Left ventricle myocardium inferior (tissue), 1 donor: Measurements from ENCODE around the gene TATDN2. TPM values are rescaled to one million over a fixed set of nuclear protein-coding genes. Genes with fewer than 3 reads are reported as not detected.

Source experiments
- DNase-seq: peaks from one replicate; pipeline ENCODE4 v3.0.0-alpha.2; 2020
- H3K27ac ChIP-seq: fragments of 200-600 bp; replicated peaks from 2 replicates; pipeline ENCODE4 v1.8.0; 2021
- H3K27me3 ChIP-seq: fragments of 200-600 bp; 2 replicates; pipeline ENCODE4 v1.8.0; 2021; ENCODE audit warnings: low read depth
- H3K36me3 ChIP-seq: fragments of 200-600 bp; 2 replicates; pipeline ENCODE4 v1.8.0; 2021
- H3K4me1 ChIP-seq: fragments of 200-600 bp; 2 replicates; pipeline ENCODE4 v1.8.0; 2021
- H3K4me3 ChIP-seq: fragments of 200-600 bp; 2 replicates; pipeline ENCODE4 v1.8.0; 2021; ENCODE audit warnings: mild to moderate bottlenecking, moderate library complexity
- H3K9me3 ChIP-seq: fragments of 200-600 bp; replicated peaks from 2 replicates; pipeline ENCODE4 v1.8.0; 2021
- intact Hi-C: fragments of 100-400 bp; cut with micrococcal nuclease; formaldehyde crosslinking; loops from one replicate; pipeline ENCODE4 v1.11.0; 2022
- long read RNA-seq: library from polyadenylated mRNA; unstranded; transcript quantifications from one replicate; pipeline ENCODE4 v2.0.0, GENCODE V29; 2021
- total RNA-seq: library from RNA; stranded (reverse); fragmentation: NEBNext Ultra II Directional; extraction: Animal tissue kit (Norgen Biotek cat#: 25700); gene quantifications from one replicate; pipeline ENCODE4 v1.2.1, GENCODE V29; 2021
- TF ChIP-seq, protein P1 (sequence below): fragments of 200-600 bp; IDR thresholded peaks from 2 replicates; pipeline ENCODE4 v1.8.0; 2021; ENCODE audit warnings: antibody characterized with exemption, mild to moderate bottlenecking, borderline replicate concordance
- donor health status: DM: no; HTN: yes; CAD: no; lungs with severe emphysema.

TATDN2 gene, protein sequence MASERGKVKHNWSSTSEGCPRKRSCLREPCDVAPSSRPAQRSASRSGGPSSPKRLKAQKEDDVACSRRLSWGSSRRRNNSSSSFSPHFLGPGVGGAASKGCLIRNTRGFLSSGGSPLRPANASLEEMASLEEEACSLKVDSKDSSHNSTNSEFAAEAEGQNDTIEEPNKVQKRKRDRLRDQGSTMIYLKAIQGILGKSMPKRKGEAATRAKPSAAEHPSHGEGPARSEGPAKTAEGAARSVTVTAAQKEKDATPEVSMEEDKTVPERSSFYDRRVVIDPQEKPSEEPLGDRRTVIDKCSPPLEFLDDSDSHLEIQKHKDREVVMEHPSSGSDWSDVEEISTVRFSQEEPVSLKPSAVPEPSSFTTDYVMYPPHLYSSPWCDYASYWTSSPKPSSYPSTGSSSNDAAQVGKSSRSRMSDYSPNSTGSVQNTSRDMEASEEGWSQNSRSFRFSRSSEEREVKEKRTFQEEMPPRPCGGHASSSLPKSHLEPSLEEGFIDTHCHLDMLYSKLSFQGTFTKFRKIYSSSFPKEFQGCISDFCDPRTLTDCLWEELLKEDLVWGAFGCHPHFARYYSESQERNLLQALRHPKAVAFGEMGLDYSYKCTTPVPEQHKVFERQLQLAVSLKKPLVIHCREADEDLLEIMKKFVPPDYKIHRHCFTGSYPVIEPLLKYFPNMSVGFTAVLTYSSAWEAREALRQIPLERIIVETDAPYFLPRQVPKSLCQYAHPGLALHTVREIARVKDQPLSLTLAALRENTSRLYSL
- 15.8 TPM for total RNA-seq
- long read RNA-seq, partial matches to known transcripts = 6 of 6 reads
- long read RNA-seq, other reads (novel, unspliced or antisense) = 0 of 6 reads

DNA sequence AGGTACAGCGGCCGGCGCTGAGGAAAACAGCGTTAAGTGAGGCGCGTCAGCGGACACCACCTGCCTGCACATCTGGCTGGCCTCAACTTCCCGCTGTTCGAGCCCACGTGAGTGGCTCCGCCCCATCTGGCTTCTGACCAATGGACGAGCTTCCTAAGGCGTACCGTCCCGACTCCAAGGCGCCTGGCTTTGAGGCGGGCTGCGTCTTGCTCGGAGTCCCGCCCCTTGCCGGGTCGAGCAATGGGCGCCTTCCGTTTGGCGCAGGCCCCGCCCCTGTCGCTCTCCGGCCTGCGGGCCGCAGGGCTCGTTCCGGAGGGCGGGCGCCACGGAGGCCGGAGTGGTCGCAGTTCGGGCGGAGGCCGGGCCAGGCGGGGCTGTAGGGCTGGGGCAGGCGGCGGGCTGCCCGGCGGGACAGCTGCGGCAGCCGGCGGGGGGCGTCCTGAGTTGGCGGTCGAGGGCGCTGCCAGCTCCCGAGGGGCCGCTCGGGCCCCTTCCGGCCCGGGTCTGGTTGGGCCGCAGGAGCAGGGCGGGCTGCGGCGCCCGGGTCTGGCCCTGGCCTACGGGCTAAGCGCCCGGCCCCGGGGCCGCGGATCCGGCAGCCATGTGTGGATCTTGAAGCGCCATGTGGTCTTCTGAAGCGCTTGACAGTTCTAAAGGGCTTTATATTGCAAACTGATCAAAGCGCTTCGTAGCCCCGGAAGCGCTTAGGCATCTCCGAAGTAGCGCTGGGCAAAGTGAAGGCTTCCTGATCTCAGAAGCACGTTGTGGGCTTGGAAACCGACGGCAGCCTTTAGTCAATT lies at the start of gene TATDN2:
TATDN2 (plus strand) TSS at position 276 of the 800 bp plus-strand sequence. CDS start 742 bp downstream, outside the sequence.
- peak; percentile 98 for DNase-seq
- H3K4me3 ChIP-seq = peak within 1 kb of the TSS; percentile 83
- intact Hi-C loops = no loop called here
- TF ChIP-seq, protein P1, sequence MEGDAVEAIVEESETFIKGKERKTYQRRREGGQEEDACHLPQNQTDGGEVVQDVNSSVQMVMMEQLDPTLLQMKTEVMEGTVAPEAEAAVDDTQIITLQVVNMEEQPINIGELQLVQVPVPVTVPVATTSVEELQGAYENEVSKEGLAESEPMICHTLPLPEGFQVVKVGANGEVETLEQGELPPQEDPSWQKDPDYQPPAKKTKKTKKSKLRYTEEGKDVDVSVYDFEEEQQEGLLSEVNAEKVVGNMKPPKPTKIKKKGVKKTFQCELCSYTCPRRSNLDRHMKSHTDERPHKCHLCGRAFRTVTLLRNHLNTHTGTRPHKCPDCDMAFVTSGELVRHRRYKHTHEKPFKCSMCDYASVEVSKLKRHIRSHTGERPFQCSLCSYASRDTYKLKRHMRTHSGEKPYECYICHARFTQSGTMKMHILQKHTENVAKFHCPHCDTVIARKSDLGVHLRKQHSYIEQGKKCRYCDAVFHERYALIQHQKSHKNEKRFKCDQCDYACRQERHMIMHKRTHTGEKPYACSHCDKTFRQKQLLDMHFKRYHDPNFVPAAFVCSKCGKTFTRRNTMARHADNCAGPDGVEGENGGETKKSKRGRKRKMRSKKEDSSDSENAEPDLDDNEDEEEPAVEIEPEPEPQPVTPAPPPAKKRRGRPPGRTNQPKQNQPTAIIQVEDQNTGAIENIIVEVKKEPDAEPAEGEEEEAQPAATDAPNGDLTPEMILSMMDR = peak; percentile 19
- peaks cover 38% of the 10 kb centered on the region for H3K4me1 ChIP-seq
- H3K36me3 ChIP-seq = peaks cover 17% of the 10 kb centered on the region
- no peaks in the 10 kb centered on the region for H3K27me3 ChIP-seq
- H3K27ac ChIP-seq = peak within 1 kb of the TSS; percentile 91
- peaks cover 22% of the 10 kb centered on the region for H3K9me3 ChIP-seq

DNA sequence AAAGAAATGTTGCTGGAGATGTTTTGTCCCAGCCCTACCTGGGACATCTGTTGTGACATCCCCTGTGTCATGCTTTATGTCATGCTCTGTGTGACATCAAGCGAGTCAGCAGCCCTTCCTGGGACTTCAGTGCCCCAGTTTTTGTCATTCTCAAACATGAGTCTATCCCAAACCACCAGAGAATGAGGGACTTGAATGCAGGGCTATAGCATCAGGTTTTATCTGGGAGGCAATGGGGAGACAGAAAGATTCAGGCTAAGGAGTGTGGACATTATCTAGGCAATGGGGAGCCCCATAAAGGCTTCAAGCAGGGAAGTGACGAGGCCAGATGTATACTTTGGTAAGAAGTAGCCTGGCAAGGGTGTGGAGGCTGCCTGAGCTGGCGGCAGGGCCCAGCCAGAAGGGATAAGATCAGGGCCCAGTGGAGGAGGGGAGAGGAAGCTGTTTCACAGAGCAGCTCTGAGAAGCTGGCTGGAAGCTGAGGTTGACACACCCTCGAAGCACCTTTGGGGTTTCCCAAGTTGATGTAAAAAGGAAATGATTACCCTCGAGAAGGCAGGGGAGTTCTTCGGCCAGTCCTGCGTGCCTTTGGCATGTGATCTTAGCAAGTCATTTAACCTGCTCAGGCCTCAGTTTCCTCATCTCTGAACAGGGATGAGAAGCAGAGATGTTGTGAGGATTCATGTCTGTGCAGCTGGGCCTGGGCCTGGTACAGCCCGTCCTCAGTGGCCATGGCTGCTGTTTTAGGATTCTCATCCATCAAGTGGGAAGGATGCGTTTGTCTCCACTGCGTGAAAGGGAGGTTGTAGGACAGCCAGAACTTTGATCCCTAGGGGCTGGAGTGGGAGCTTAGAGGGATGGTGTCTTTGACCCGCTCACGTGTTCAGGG lies 49.3 kb upstream of the TATDN2 start:
- H3K9me3 ChIP-seq = no peaks in the 10 kb centered on the region
- peaks cover 11% of the 10 kb centered on the region for H3K36me3 ChIP-seq
- peak overlapping the region; percentile 3 for H3K27ac ChIP-seq
- TF ChIP-seq, protein P1 = no peak
- no peak overlapping the region for H3K4me3 ChIP-seq
- H3K4me1 ChIP-seq = peaks cover 35% of the 10 kb centered on the region
- intact Hi-C loops = no loop called here
- H3K27me3 ChIP-seq = no peaks in the 10 kb centered on the region
- DNase-seq = no peak

DNA sequence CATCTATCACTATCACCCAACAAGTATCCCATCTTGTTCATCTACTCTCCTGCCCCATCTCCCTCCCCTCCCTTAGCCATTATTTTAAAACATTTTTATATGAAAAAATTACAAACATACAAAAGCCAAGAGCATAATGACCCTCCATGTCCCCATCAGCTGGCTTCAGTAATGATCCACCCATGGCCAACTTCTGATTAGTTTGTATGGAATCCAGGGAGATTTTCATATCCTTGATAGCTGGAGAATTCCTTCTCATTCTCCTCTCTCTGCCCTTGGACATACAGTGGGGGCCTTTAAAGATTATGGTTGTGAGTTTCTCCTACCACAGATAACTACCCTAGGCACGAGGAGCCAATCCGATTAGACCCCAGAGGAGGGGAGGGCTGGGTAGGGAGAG lies 43.3 kb upstream of the TATDN2 start:
- no peak overlapping the region for H3K27ac ChIP-seq
- DNase-seq = no peak
- peaks cover 11% of the 10 kb centered on the region for H3K36me3 ChIP-seq
- H3K4me1 ChIP-seq = no peaks in the 10 kb centered on the region
- intact Hi-C loops = no loop called here
- no peaks in the 10 kb centered on the region for H3K27me3 ChIP-seq
- H3K4me3 ChIP-seq = no peak overlapping the region
- TF ChIP-seq, protein P1 = no peak
- no peaks in the 10 kb centered on the region for H3K9me3 ChIP-seq

DNA sequence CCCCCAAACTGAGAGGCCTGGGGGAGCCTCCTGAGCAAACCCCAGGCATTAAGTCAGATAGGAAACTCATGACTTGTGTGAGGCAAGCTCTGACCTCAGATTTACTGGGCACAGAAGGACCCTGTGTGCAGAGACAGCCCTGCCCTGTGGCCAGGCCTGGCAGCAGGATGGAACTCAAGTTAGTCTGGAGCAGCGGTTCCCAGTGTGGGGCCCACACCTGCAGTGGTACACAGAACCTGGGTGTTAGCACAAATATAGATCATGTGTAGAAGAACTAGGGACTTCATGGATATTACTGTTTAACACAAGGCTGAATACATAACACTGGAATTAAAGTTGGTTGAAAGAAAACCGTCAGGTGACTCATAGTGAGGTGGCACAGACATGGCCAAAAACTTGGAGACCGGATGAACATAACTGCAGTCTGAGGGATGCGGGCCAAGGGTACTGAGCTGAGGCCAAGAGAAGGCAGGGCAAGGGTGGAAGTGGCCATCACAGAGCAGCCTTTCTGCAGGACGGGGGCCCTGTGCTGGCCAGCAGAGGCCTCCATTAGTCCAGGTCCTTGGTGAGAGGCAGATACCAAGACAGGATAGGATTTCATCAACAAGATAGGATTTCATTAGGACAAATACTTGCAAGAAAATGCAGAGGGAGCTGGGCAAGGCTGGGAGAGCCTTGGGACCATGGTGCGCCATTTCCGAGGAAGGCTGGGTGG lies 42.7 kb upstream of the TATDN2 start:
- intact Hi-C loops = no loop called here
- Histone ChIP-seq H3K27ac (no peak overlapping the region), H3K27me3 (no peaks in the 10 kb centered on the region), H3K4me3 (no peak overlapping the region), H3K9me3 (no peaks in the 10 kb centered on the region), H3K4me1 (no peaks in the 10 kb centered on the region), H3K36me3 (peaks cover 11% of the 10 kb centered on the region)
- no peak for DNase-seq
- TF ChIP-seq, protein P1 = no peak
